Body of pancreas (tissue), 4 donors: ENCODE measurements around the gene ABL1. TPM values are rescaled to one million over a fixed set of nuclear protein-coding genes. Genes with fewer than 3 reads are reported as not detected.
A peak's percentile ranks its signal among the peaks of the same experiment; 100 is the strongest.

Experiments used
- ATAC-seq: fragments of 150-250 bp; one replicate; pipeline ENCODE4 v1.9.1; 2016
- DNase-seq, 4 donors: peaks; one replicate each; pipeline ENCODE4 v3.0.0-alpha.2; 2019
- H3K27ac ChIP-seq, 4 donors: fragments of 200-600 bp; sonication (generic); 1 replicate in 3 of 4; 2 replicates in 1 of 4; pipeline versions ENCODE4 v1.5.1 to v1.6.1; 2016 to 2019; ENCODE audit warnings: mild to moderate bottlenecking in 1 of 4, mixed read lengths in 1 of 4, moderate library complexity in 1 of 4
- H3K27me3 ChIP-seq, 2 donors: fragments of 200-600 bp; sonication (generic); one replicate each; pipeline ENCODE4 v1.6.0; 2016; ENCODE audit warnings: mild to moderate bottlenecking in 1 of 2
- H3K36me3 ChIP-seq, 2 donors: fragments of 200-600 bp; sonication (generic); replicated peaks in 1 of 2; 2 replicates each; pipeline ENCODE4 v1.5.1; 2016; ENCODE audit warnings: low read depth in 2 of 2; ENCODE audit not compliant: insufficient read depth in 1 of 2
- H3K4me1 ChIP-seq: fragments of 200-600 bp; sonication (generic); one replicate; pipeline ENCODE4 v1.6.0; 2016
- H3K4me3 ChIP-seq, 2 donors: fragments of 200-600 bp; sonication (generic); 1 replicate in 1 of 2; 2 replicates in 1 of 2; pipeline ENCODE4 v1.5.1; 2016 to 2019
- H3K9me3 ChIP-seq, 3 donors: fragments of 200-600 bp; sonication (generic); 1 replicate in 2 of 3; 2 replicates in 1 of 3; pipeline ENCODE4 v1.5.1; 2016
- POLR2A ChIP-seq, 3 donors: fragments of 450-650 bp; IDR thresholded peaks; one replicate each; pipeline ENCODE4 v1.6.1; 2016; ENCODE audit warnings: antibody characterized with exemption in 3 of 3, mild to moderate bottlenecking in 2 of 3
- WGBS, 2 donors: methylation state at CpG; one replicate each; pipeline ENCODE4 v1.1.5; 2017; 5-methylcytosine and 5-hydroxymethylcytosine counted together
- intact Hi-C: fragments of 100-400 bp; cut with DNase I; formaldehyde crosslinking; loops from one replicate; pipeline ENCODE4 v1.15.1; 2023
- total RNA-seq, 2 donors: library from RNA; depleted of rRNA; stranded (reverse); fragments of >200 nt; gene quantifications; one replicate each; pipeline ENCODE4 v1.1.0, GENCODE V29; 2016
- TF ChIP-seq, protein P1 (sequence below), 7 experiments: fragments of 450-650 bp in 4 of 7; fragments of 200-600 bp in 3 of 7; sonication (generic) in 3 of 7; IDR thresholded peaks; one replicate each; pipeline ENCODE4 v1.5.1; 2016 to 2019; ENCODE audit warnings: antibody characterized with exemption in 7 of 7

ABL1 gene
- total RNA-seq, 2 donors from 2014 or later: 23.3 to 29.0 TPM

- no peak for DNase-seq
- no peak overlapping the region for H3K27ac ChIP-seq
- WGBS, 2 donors: 85% methylated on average over 4 of the region's 4 CpGs
- H3K9me3 ChIP-seq: no peaks in the 10 kb centered on the region
- H3K4me3 ChIP-seq: no peak overlapping the region
- H3K27me3 ChIP-seq: no peaks in the 10 kb centered on the region
- ATAC-seq: no peak
- TF ChIP-seq, protein P1, sequence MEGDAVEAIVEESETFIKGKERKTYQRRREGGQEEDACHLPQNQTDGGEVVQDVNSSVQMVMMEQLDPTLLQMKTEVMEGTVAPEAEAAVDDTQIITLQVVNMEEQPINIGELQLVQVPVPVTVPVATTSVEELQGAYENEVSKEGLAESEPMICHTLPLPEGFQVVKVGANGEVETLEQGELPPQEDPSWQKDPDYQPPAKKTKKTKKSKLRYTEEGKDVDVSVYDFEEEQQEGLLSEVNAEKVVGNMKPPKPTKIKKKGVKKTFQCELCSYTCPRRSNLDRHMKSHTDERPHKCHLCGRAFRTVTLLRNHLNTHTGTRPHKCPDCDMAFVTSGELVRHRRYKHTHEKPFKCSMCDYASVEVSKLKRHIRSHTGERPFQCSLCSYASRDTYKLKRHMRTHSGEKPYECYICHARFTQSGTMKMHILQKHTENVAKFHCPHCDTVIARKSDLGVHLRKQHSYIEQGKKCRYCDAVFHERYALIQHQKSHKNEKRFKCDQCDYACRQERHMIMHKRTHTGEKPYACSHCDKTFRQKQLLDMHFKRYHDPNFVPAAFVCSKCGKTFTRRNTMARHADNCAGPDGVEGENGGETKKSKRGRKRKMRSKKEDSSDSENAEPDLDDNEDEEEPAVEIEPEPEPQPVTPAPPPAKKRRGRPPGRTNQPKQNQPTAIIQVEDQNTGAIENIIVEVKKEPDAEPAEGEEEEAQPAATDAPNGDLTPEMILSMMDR (IDR thresholded peaks at IDR 0.05): no peak
- TF ChIP-seq POLR2A (IDR thresholded peaks at IDR 0.05): no peak
- H3K36me3 ChIP-seq: no peaks in the 10 kb centered on the region
- intact Hi-C loops: no loop called here
- peaks cover 54% of the 10 kb centered on the region for H3K4me1 ChIP-seq
Observed at GRCh38 chr9:130844044-130844451, 9.0 kb downstream of the ABL1 start.

DNA sequence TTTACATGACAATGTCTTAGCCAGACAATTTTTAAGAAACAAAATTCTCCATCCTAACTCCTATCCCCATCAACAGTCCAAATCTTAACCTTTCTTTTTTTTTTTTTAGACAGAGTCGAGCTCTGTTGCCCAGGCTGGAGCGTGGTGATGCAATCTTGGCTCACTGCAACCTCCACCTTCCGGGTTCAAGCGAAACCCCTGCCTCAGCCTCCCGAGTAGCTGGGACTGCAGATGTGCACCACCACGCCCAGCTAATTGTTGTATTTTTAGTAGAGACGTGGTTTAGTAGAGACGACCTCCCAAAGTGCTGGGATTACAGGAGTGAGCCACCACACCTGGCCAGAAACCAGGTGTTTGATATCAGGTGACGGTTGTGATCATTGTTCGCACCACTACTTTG, 10.2 kb downstream of the ABL1 start:
- no peaks in the 10 kb centered on the region for H3K9me3 ChIP-seq
- TF ChIP-seq, protein P1 (IDR thresholded peaks at IDR 0.05): no peak
- TF ChIP-seq POLR2A (IDR thresholded peaks at IDR 0.05): no peak
- no peaks in the 10 kb centered on the region for H3K27me3 ChIP-seq
- H3K27ac ChIP-seq: peak overlapping the region in 3 of 4 donors; percentile 66 to 78 (median 74)
- no peak for DNase-seq
- 78 to 81% methylated on average over 10 of the region's 10 CpGs for WGBS, 2 donors
- intact Hi-C loops: no loop called here
- no peak overlapping the region for H3K4me3 ChIP-seq
- H3K36me3 ChIP-seq: no peaks in the 10 kb centered on the region
- H3K4me1 ChIP-seq: peaks cover 44% of the 10 kb centered on the region
- ATAC-seq: no peak

DNA sequence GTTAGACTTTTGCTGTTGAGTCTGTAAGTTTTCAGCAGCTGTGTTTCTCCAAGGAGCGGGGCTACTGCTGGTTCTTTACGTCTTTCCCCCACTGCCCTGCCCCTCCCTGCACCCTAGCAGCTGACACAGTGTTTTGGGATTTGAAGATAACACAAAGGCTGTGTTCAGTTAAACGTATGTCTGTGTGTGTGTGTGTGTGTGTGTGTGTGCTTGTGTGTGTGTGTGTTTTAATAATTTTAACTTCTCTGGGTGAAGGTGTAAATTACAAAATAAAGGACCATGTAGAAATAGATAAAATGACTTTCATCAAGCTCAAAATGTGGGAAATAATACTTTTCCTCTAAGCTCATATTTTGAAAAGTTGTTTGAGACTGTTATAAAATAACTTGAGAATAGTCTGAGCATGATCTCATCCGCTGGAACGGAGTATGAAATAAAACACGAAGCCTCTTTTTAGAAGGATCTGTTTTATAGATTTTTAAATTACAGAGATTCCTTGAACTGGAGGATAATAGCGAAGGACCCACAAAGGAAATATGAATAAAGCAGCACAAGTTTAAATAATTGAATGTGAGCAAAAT, 10.9 kb downstream of the ABL1 start:
- no peak for DNase-seq
- Histone ChIP-seq H3K4me1 (peaks cover 44% of the 10 kb centered on the region), H3K27me3 (no peaks in the 10 kb centered on the region), H3K36me3 (no peaks in the 10 kb centered on the region), H3K4me3 (no peak overlapping the region), H3K27ac (peak overlapping the region; percentile 40 to 78 (median 70)), H3K9me3 (no peaks in the 10 kb centered on the region)
- 44 to 55% methylated on average over 7 of the region's 7 CpGs for WGBS, 2 donors
- ATAC-seq: peak; percentile 23
- no peak for TF ChIP-seq POLR2A (IDR thresholded peaks at IDR 0.05)
- TF ChIP-seq, protein P1 (IDR thresholded peaks at IDR 0.05): no peak
- intact Hi-C loops: no loop called here

- TF ChIP-seq, protein P1 (IDR thresholded peaks at IDR 0.05): no peak
- no peak for TF ChIP-seq POLR2A (IDR thresholded peaks at IDR 0.05)
- Histone ChIP-seq H3K4me1 (peaks cover 44% of the 10 kb centered on the region), H3K36me3 (no peaks in the 10 kb centered on the region), H3K27me3 (no peaks in the 10 kb centered on the region), H3K4me3 (no peak overlapping the region), H3K27ac (peak overlapping the region; percentile 40 to 78 (median 70)), H3K9me3 (no peaks in the 10 kb centered on the region)
- peak in 3 of 4 donors; percentile 31 to 47 (median 47) for DNase-seq
- WGBS, 2 donors: 42 to 47% methylated on average over 12 of the region's 12 CpGs
- ATAC-seq: peak; percentile 41
- intact Hi-C loops: no loop called here
Observed at GRCh38 chr9:130846487-130847305, 11.6 kb downstream of the ABL1 start.
